B cell (primary cell): ENCODE results near the gene CMTR1. TPM values are rescaled to one million over a fixed set of nuclear protein-coding genes. Genes with fewer than 3 reads are reported as not detected.

Experiments
- ATAC-seq: fragments of 200-7000 bp; cut with Tn5 transposase; one replicate; pipeline ENCODE4 v1.10.0; 2021; ENCODE audit warnings: low read depth, mild to moderate bottlenecking, moderate number of reproducible peaks, moderate library complexity
- CTCF ChIA-PET: fragments of 350-600 bp; sonication (Branson Sonifier 250); formaldehyde crosslinking; loops from one replicate; lab custom pipeline; 2021; ENCODE audit warnings: antibody characterized with exemption, inconsistent platforms; lab: Charles Lee
- POLR2A ChIA-PET: fragments of 350-600 bp; sonication (Branson Sonifier 250); formaldehyde crosslinking; loops from one replicate; lab custom pipeline; 2021; ENCODE audit warnings: antibody characterized with exemption; lab: Charles Lee
- DNase-seq: peaks from one replicate; pipeline ENCODE4 v3.0.0; 2013
- H2AFZ ChIP-seq: 2 replicates; pipeline ENCODE4 v1.6.1; 2012; ENCODE audit warnings: mild to moderate bottlenecking, low read depth, low read length; ENCODE audit not compliant: insufficient read depth, poor library complexity, severe bottlenecking
- H3K27ac ChIP-seq, 2 donors: 1 replicate in 1 of 2; 2 replicates in 1 of 2; pipeline ENCODE4 v1.5.1; 2012 to 2013; ENCODE audit warnings: low read length in 2 of 2, mild to moderate bottlenecking in 2 of 2, moderate library complexity in 1 of 2
- H3K27me3 ChIP-seq, 4 experiments: fragments of 200-600 bp in 1 of 4; sonication (generic) in 1 of 4; replicated peaks in 1 of 4; 1 replicate in 2 of 4; 2 replicates in 2 of 4; pipeline versions ENCODE4 v1.6.1 to v1.7.0; 2013 to 2016; ENCODE audit warnings: low read length in 3 of 4, mild to moderate bottlenecking in 2 of 4, mixed read lengths in 1 of 4, moderate library complexity in 1 of 4; ENCODE audit not compliant: insufficient read depth in 4 of 4, control insufficient read depth in 3 of 4; ENCODE audit errors: control extremely low read depth in 1 of 4
- H3K36me3 ChIP-seq, 2 experiments: replicated peaks in 1 of 2; 1 replicate in 1 of 2; 2 replicates in 1 of 2; pipeline versions ENCODE4 v1.6.1 to v1.7.1; 2013; ENCODE audit warnings: low read length in 1 of 2; ENCODE audit not compliant: insufficient read depth in 2 of 2, control insufficient read depth in 1 of 2; ENCODE audit errors: control extremely low read depth in 1 of 2, extremely low read depth in 1 of 2
- H3K4me1 ChIP-seq, 2 donors: fragments of 200-600 bp in 1 of 2; sonication (generic) in 1 of 2; 1 replicate in 1 of 2; 2 replicates in 1 of 2; pipeline versions ENCODE4 v1.5.1 to v1.6.1; 2013 to 2017; ENCODE audit warnings: low read length in 2 of 2; ENCODE audit not compliant: control insufficient read depth in 2 of 2, insufficient read depth in 2 of 2
- H3K4me2 ChIP-seq: replicated peaks from 2 replicates; pipeline ENCODE3; 2012; ENCODE audit warnings: mild to moderate bottlenecking, low read depth, low read length; ENCODE audit not compliant: poor library complexity, severe bottlenecking
- H3K4me3 ChIP-seq, 5 experiments: fragments of 200-600 bp in 1 of 5; sonication (generic) in 1 of 5; 1 replicate in 3 of 5; 2 replicates in 2 of 5; pipeline versions ENCODE4 v1.5.1 to v1.7.0; 2011 to 2016; ENCODE audit warnings: low read length in 4 of 5, mild to moderate bottlenecking in 4 of 5, low read depth in 2 of 5, control low read depth in 1 of 5, moderate library complexity in 1 of 5; ENCODE audit not compliant: insufficient read depth in 1 of 5; ENCODE audit errors: control extremely low read depth in 1 of 5, extremely low read depth in 1 of 5
- H3K79me2 ChIP-seq: fragments of 200-600 bp; sonication (generic); one replicate; pipeline ENCODE4 v1.6.0; 2016; ENCODE audit warnings: low read length; ENCODE audit not compliant: control insufficient read depth, insufficient read depth
- H3K9ac ChIP-seq: fragments of 200-600 bp; sonication (generic); 2 replicates; pipeline ENCODE4 v1.6.1; 2017; ENCODE audit warnings: mild to moderate bottlenecking, low read length, moderate library complexity
- H3K9me3 ChIP-seq, 3 donors: one replicate each; pipeline versions ENCODE4 v1.6.1 to v1.7.1; 2013; ENCODE audit warnings: low read length in 2 of 3; ENCODE audit not compliant: control insufficient read depth in 2 of 3, insufficient read depth in 1 of 3; ENCODE audit errors: control extremely low read depth in 1 of 3
- H4K20me1 ChIP-seq: 2 replicates; pipeline ENCODE4 v1.6.0; 2012; ENCODE audit warnings: mild to moderate bottlenecking, low read length; ENCODE audit not compliant: insufficient read depth, control insufficient read depth, poor library complexity, severe bottlenecking
- H3K27ac Mint-ChIP-seq: one replicate; pipeline ENCODE4 v1.8.0; 2021; ENCODE audit warnings: mixed read lengths
- H3K27me3 Mint-ChIP-seq: one replicate; pipeline ENCODE4 v1.8.0; 2021; ENCODE audit warnings: mixed read lengths
- H3K4me1 Mint-ChIP-seq: one replicate; pipeline ENCODE4 v1.8.0; 2021; ENCODE audit warnings: mixed read lengths
- H3K4me3 Mint-ChIP-seq: one replicate; pipeline ENCODE4 v1.8.0; 2021; ENCODE audit warnings: mixed read lengths
- H3K9me3 Mint-ChIP-seq: one replicate; pipeline ENCODE4 v1.8.0; 2022; ENCODE audit warnings: mixed read lengths; ENCODE audit not compliant: insufficient read depth
- EZH2 ChIP-seq: IDR thresholded peaks from 2 replicates; pipeline ENCODE4 v1.6.1; 2012; ENCODE audit warnings: borderline replicate concordance, low read depth, mild to moderate bottlenecking, moderate library complexity, low read length; ENCODE audit not compliant: insufficient read depth, poor library complexity, severe bottlenecking
- WGBS: methylation state at CpG from one replicate; pipeline ENCODE4 v1.1.5; 2013; ENCODE audit warnings: missing lambda C conversion rate; ENCODE audit not compliant: insufficient coverage; 5-methylcytosine and 5-hydroxymethylcytosine counted together
- intact Hi-C: fragments of 100-400 bp; cut with micrococcal nuclease; formaldehyde crosslinking; loops from one replicate; pipeline ENCODE4 v1.10.0; 2022
- polyA plus RNA-seq: library from polyadenylated mRNA; depleted of rRNA; stranded (reverse); fragments of >200 nt; gene quantifications from 2 replicates; pipeline ENCODE4 v1.2.3, GENCODE V29; 2012
- total RNA-seq, 2 donors: library from RNA; stranded (reverse); fragments of 120-200 nt in 1 of 2; gene quantifications; 1 replicate in 1 of 2; 2 replicates in 1 of 2; pipeline versions ENCODE4 v1.2.3 to v1.2.4, GENCODE V29; 2013 to 2022
- TF ChIP-seq, protein P1 (sequence below): fragments of 200-600 bp; IDR thresholded peaks from one replicate; pipeline ENCODE4 v1.8.0; 2022; ENCODE audit warnings: antibody characterized with exemption, mild to moderate bottlenecking

Gene CMTR1
- total and polyA plus RNA-seq, 2 donors (not counting 1 experiment from before 2014, with no cell fraction given) = 46.0 to 82.9 TPM

DNA sequence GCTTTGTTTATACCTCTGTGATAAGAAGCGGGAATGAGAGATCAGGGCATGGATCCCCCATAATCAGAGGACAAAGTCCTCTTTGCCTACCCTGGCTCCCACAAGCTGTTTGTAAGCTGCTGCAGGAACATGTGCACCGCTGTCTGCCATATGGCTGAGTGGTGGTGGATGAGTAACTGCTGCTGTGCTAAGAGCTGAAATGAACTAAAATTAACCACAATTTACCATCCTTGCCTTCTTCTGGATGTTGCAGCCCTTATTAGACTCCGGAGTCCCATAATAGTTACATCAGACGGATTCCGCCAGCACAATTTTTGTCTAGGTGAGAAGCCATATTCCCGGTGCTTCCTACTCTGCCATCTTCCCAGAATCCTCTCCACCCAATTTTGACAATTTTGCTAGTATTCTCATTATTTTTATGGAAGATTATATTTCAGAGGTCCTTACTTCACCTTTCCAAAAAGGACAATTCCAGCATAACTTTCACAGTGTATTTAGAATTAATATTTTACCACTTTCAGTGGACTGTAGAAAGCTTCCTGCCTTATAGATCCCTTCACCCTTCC, 6.0 kb upstream of the CMTR1 start:
- no peaks in the 10 kb centered on the region for H3K36me3 ChIP-seq
- H3K27ac ChIP-seq = no peak overlapping the region
- peaks cover 2% of the 10 kb centered on the region for H3K9me3 Mint-ChIP-seq
- H2AFZ ChIP-seq = no peak overlapping the region
- no peak overlapping the region for H3K4me2 ChIP-seq
- DNase-seq (no peak), ATAC-seq (no peak)
- peaks cover under 1% of the 10 kb centered on the region for H3K4me1 Mint-ChIP-seq
- H3K79me2 ChIP-seq = no peaks in the 10 kb centered on the region
- peaks cover 0 to 8% (median 0%) of the 10 kb centered on the region in 3 donors for H3K9me3 ChIP-seq
- TF ChIP-seq EZH2 = no peak
- TF ChIP-seq, protein P1, sequence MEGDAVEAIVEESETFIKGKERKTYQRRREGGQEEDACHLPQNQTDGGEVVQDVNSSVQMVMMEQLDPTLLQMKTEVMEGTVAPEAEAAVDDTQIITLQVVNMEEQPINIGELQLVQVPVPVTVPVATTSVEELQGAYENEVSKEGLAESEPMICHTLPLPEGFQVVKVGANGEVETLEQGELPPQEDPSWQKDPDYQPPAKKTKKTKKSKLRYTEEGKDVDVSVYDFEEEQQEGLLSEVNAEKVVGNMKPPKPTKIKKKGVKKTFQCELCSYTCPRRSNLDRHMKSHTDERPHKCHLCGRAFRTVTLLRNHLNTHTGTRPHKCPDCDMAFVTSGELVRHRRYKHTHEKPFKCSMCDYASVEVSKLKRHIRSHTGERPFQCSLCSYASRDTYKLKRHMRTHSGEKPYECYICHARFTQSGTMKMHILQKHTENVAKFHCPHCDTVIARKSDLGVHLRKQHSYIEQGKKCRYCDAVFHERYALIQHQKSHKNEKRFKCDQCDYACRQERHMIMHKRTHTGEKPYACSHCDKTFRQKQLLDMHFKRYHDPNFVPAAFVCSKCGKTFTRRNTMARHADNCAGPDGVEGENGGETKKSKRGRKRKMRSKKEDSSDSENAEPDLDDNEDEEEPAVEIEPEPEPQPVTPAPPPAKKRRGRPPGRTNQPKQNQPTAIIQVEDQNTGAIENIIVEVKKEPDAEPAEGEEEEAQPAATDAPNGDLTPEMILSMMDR = no peak
- H3K27ac Mint-ChIP-seq = no peak overlapping the region
- 86% methylated on average over 1 of the region's 6 CpGs for WGBS
- intact Hi-C loops = no loop called here
- H3K9ac ChIP-seq = no peak overlapping the region
- peaks cover 0 to 5% (median 0%) of the 10 kb centered on the region in 4 experiments for H3K27me3 ChIP-seq
- CTCF ChIA-PET = no interaction called here
- POLR2A ChIA-PET = no interaction called here
- no peaks in the 10 kb centered on the region for H4K20me1 ChIP-seq
- H3K4me1 ChIP-seq = no peaks in the 10 kb centered on the region
- no peak overlapping the region for H3K4me3 ChIP-seq
- no peak overlapping the region for H3K4me3 Mint-ChIP-seq
- peaks cover 12% of the 10 kb centered on the region for H3K27me3 Mint-ChIP-seq

DNA sequence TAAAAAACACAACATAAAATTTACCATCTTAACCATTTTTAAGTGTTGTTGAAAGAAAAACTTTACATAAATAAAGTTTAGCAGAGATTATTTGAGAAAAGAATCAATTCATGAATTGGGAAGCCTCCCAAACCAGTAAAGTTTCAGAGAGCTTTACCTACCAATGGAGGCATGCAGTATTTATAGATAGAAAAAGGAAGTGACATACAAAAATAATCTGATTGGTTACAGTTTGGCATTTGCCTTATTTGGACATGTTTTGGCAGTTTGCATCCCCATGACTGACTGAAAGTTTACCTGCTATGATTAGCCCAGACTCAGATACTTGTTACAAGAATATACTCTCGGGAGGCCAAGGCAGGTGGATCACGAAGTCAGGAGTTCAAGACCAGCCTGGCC, 3.7 kb upstream of the CMTR1 start:
- no peak for DNase-seq
- H3K27ac Mint-ChIP-seq = no peak overlapping the region
- no peak overlapping the region for H3K9ac ChIP-seq
- no peak overlapping the region for H3K4me2 ChIP-seq
- no peak for TF ChIP-seq EZH2
- TF ChIP-seq, protein P1 = no peak
- H3K27me3 ChIP-seq = peaks cover 0 to 5% (median 0%) of the 10 kb centered on the region in 4 experiments
- H4K20me1 ChIP-seq = no peaks in the 10 kb centered on the region
- POLR2A ChIA-PET = no interaction called here
- H3K79me2 ChIP-seq = peaks cover 7% of the 10 kb centered on the region
- H2AFZ ChIP-seq = no peak overlapping the region
- H3K4me3 ChIP-seq = no peak overlapping the region
- peaks cover 5% of the 10 kb centered on the region for H3K27me3 Mint-ChIP-seq
- CTCF ChIA-PET = no interaction called here
- no peak overlapping the region for H3K27ac ChIP-seq
- no peak overlapping the region for H3K4me3 Mint-ChIP-seq
- peaks cover 7 to 15% of the 10 kb centered on the region in 2 donors for H3K4me1 ChIP-seq
- peaks cover 2% of the 10 kb centered on the region for H3K9me3 Mint-ChIP-seq
- no peaks in the 10 kb centered on the region for H3K36me3 ChIP-seq
- peaks cover 0 to 8% (median 0%) of the 10 kb centered on the region in 3 donors for H3K9me3 ChIP-seq
- peaks cover 19% of the 10 kb centered on the region for H3K4me1 Mint-ChIP-seq
- no peak for ATAC-seq
- intact Hi-C loops = no loop called here
- WGBS = no CpG with 5 or more reads among the region's 2 CpGs
